H9 (cell line): Measurements from ENCODE around the gene AKR1B15. TPM values are rescaled to one million over a fixed set of nuclear protein-coding genes. Genes with fewer than 3 reads are reported as not detected.

Source experiments
- DNase-seq: peaks from one replicate; pipeline ENCODE4 v3.0.0-alpha.2; 2017
- H2AFZ ChIP-seq: one replicate; pipeline ENCODE4 v1.6.1; 2013; ENCODE audit warnings: mild to moderate bottlenecking, low read length, control low read depth, moderate library complexity
- H2AK5ac ChIP-seq: 2 replicates; pipeline ENCODE4 v1.6.1; 2013; ENCODE audit warnings: low read length, control low read depth, mixed read lengths; ENCODE audit not compliant: insufficient read length
- H2BK120ac ChIP-seq: one replicate; pipeline ENCODE4 v1.6.1; 2013; ENCODE audit warnings: low read depth, mild to moderate bottlenecking, low read length, control low read depth, inconsistent platforms; ENCODE audit not compliant: poor library complexity, severe bottlenecking
- H2BK12ac ChIP-seq: 2 replicates; pipeline ENCODE4 v1.6.1; 2013; ENCODE audit warnings: low read length, control low read depth, mixed read lengths, low read depth; ENCODE audit not compliant: insufficient read length
- H2BK15ac ChIP-seq: 2 replicates; pipeline ENCODE4 v1.6.1; 2013; ENCODE audit warnings: low read depth, low read length, control low read depth
- H2BK20ac ChIP-seq: one replicate; pipeline ENCODE4 v1.6.1; 2013; ENCODE audit warnings: low read depth, mild to moderate bottlenecking, low read length, control low read depth, inconsistent platforms; ENCODE audit not compliant: poor library complexity, severe bottlenecking
- H2BK5ac ChIP-seq: 2 replicates; pipeline ENCODE4 v1.6.1; 2013; ENCODE audit warnings: low read length, control low read depth, mixed read lengths; ENCODE audit not compliant: insufficient read length
- H3K14ac ChIP-seq: 2 replicates; pipeline ENCODE4 v1.6.1; 2013; ENCODE audit warnings: low read length, control low read depth; ENCODE audit not compliant: insufficient read depth
- H3K18ac ChIP-seq: 2 replicates; pipeline ENCODE4 v1.6.1; 2013; ENCODE audit warnings: low read depth, mild to moderate bottlenecking, mixed read lengths, low read length, control low read depth; ENCODE audit not compliant: insufficient read length
- H3K23ac ChIP-seq: 2 replicates; pipeline ENCODE4 v1.6.1; 2013; ENCODE audit warnings: low read length, control low read depth, mixed read lengths, low read depth; ENCODE audit not compliant: insufficient read length
- H3K23me2 ChIP-seq: 2 replicates; pipeline ENCODE4 v1.6.1; 2013; ENCODE audit warnings: low read depth, mild to moderate bottlenecking, mixed read lengths, low read length, control low read depth; ENCODE audit not compliant: insufficient read length, poor library complexity, severe bottlenecking
- H3K27ac ChIP-seq: 2 replicates; pipeline ENCODE4 v1.5.1; 2013; ENCODE audit warnings: low read length, control low read depth, mixed read lengths, low read depth; ENCODE audit not compliant: insufficient read length
- H3K27me3 ChIP-seq: 2 replicates; pipeline ENCODE4 v1.6.1; 2013; ENCODE audit warnings: low read length, control low read depth, inconsistent platforms; ENCODE audit not compliant: insufficient read depth
- H3K4ac ChIP-seq: 2 replicates; pipeline ENCODE4 v1.6.1; 2013; ENCODE audit warnings: low read depth, mild to moderate bottlenecking, control low read depth, inconsistent platforms, low read length, moderate library complexity
- H3K4me1 ChIP-seq: 2 replicates; pipeline ENCODE4 v1.6.1; 2013; ENCODE audit warnings: low read length, control low read depth, inconsistent platforms; ENCODE audit not compliant: insufficient read depth
- H3K4me2 ChIP-seq: 2 replicates; pipeline ENCODE4 v1.6.1; 2013; ENCODE audit warnings: low read length, control low read depth, mixed read lengths; ENCODE audit not compliant: insufficient read length, insufficient read depth
- H3K56ac ChIP-seq: 2 replicates; pipeline ENCODE4 v1.6.1; 2013; ENCODE audit warnings: low read depth, mild to moderate bottlenecking, mixed read lengths, low read length, control low read depth; ENCODE audit not compliant: insufficient read length
- H3K79me1 ChIP-seq: 2 replicates; pipeline ENCODE4 v1.6.1; 2013; ENCODE audit warnings: low read depth, mild to moderate bottlenecking, moderate library complexity, low read length, control low read depth, inconsistent platforms; ENCODE audit not compliant: insufficient read depth, poor library complexity, severe bottlenecking
- H3K79me2 ChIP-seq: 2 replicates; pipeline ENCODE4 v1.6.1; 2013; ENCODE audit warnings: low read length, control low read depth, inconsistent platforms; ENCODE audit not compliant: insufficient read depth
- H3K9ac ChIP-seq: 2 replicates; pipeline ENCODE4 v1.6.1; 2013; ENCODE audit warnings: low read length, control low read depth, mixed read lengths; ENCODE audit not compliant: insufficient read length; ENCODE audit errors: extremely low read depth
- H3K9me3 ChIP-seq: one replicate; pipeline ENCODE4 v1.6.1; 2013; ENCODE audit warnings: low read depth, low read length, inconsistent platforms; ENCODE audit not compliant: control insufficient read depth
- H3T11ph ChIP-seq: one replicate; pipeline ENCODE4 v1.6.1; 2013; ENCODE audit warnings: mild to moderate bottlenecking, low read length, control low read depth, inconsistent platforms
- H4K20me1 ChIP-seq: one replicate; pipeline ENCODE4 v1.6.1; 2013; ENCODE audit not compliant: control insufficient read depth, insufficient read length, insufficient read depth
- H4K5ac ChIP-seq: 2 replicates; pipeline ENCODE4 v1.6.1; 2013; ENCODE audit warnings: low read depth, mild to moderate bottlenecking, mixed read lengths, low read length, control low read depth; ENCODE audit not compliant: insufficient read length
- H4K8ac ChIP-seq: replicated peaks from 2 replicates; pipeline ENCODE4 v1.6.1; 2013; ENCODE audit warnings: low read length, control low read depth, mixed read lengths, low read depth; ENCODE audit not compliant: insufficient read length
- H4K91ac ChIP-seq: 2 replicates; pipeline ENCODE4 v1.6.1; 2013; ENCODE audit warnings: low read depth, mild to moderate bottlenecking, moderate library complexity, mixed read lengths, low read length, control low read depth; ENCODE audit not compliant: insufficient read length
- H3K27ac Mint-ChIP-seq, 3 experiments: 2 replicates in 2 of 3; 3 replicates in 1 of 3; pipeline ENCODE4 v1.8.0; 2020 to 2021; ENCODE audit warnings: mixed read lengths in 3 of 3, mild to moderate bottlenecking in 1 of 3, moderate library complexity in 1 of 3
- H3K27me3 Mint-ChIP-seq: 2 replicates; pipeline ENCODE4 v1.8.0; 2021; ENCODE audit warnings: low read depth, mild to moderate bottlenecking, moderate library complexity, mixed read lengths
- H3K36me3 Mint-ChIP-seq, 3 experiments: 2 replicates in 2 of 3; 3 replicates in 1 of 3; pipeline ENCODE4 v1.8.0; 2020 to 2021; ENCODE audit warnings: low read depth in 3 of 3, mixed read lengths in 3 of 3; ENCODE audit not compliant: insufficient read depth in 1 of 3
- H3K4me1 Mint-ChIP-seq, 2 experiments: 2 replicates each; pipeline ENCODE4 v1.8.0; 2020; ENCODE audit warnings: mixed read lengths in 2 of 2
- H3K4me3 Mint-ChIP-seq, 2 experiments: 2 replicates in 1 of 2; 3 replicates in 1 of 2; pipeline ENCODE4 v1.8.0; 2020 to 2021; ENCODE audit warnings: mild to moderate bottlenecking in 2 of 2, mixed read lengths in 2 of 2, moderate library complexity in 1 of 2
- H3K9me3 Mint-ChIP-seq, 2 experiments: 2 replicates in 1 of 2; 3 replicates in 1 of 2; pipeline ENCODE4 v1.8.0; 2020; ENCODE audit warnings: mild to moderate bottlenecking in 2 of 2, mixed read lengths in 2 of 2, moderate library complexity in 1 of 2
- WGBS: extraction: QIAGEN DNeasy Blood & Tissue Kit; methylation state at CpG from one replicate; pipeline ENCODE4 v1.1.7; 2013; ENCODE audit warnings: missing lambda C conversion rate, low lambda C conversion rate, mixed read lengths; ENCODE audit not compliant: insufficient read length; ENCODE audit errors: extremely low coverage; 5-methylcytosine and 5-hydroxymethylcytosine counted together
- total RNA-seq: library from RNA; stranded (reverse); gene quantifications from 2 replicates; pipeline ENCODE4 v1.2.1, GENCODE V29; 2021
- TF ChIP-seq, protein P1 (sequence below): fragments of 200-600 bp; sonication (generic); conservative IDR thresholded peaks from 3 replicates; pipeline ENCODE4 v1.8.0; 2021; ENCODE audit warnings: antibody characterized with exemption, mild to moderate bottlenecking

Gene AKR1B15
- total RNA-seq, 1 experiment from 2014 or later: not detected

DNA sequence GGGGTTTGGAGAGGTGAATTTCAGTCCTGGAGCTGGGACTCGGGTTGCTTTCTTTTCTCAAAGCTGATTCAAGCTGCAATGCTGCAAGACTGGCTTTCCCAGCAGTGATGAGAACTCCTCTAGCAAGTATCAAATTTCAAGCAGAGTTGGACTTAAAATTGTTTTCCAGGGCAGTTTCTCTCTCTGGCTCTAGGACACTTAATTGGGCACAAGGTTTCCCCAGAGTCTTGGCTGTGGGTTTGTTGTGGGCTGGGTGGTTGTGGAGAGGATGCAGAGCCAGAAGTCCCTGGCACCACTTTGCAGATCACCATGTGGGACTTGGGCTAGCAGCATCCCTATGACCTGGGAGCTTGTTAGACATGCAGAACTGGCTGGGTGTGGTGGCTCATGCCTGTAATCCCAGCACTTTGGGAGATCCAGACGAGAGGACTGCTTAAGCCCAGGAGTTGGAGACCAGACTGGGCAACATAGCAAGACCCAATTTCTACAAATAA lies 16.8 kb downstream of the AKR1B15 start:
- no peak overlapping the region for H2AK5ac ChIP-seq
- TF ChIP-seq, protein P1, sequence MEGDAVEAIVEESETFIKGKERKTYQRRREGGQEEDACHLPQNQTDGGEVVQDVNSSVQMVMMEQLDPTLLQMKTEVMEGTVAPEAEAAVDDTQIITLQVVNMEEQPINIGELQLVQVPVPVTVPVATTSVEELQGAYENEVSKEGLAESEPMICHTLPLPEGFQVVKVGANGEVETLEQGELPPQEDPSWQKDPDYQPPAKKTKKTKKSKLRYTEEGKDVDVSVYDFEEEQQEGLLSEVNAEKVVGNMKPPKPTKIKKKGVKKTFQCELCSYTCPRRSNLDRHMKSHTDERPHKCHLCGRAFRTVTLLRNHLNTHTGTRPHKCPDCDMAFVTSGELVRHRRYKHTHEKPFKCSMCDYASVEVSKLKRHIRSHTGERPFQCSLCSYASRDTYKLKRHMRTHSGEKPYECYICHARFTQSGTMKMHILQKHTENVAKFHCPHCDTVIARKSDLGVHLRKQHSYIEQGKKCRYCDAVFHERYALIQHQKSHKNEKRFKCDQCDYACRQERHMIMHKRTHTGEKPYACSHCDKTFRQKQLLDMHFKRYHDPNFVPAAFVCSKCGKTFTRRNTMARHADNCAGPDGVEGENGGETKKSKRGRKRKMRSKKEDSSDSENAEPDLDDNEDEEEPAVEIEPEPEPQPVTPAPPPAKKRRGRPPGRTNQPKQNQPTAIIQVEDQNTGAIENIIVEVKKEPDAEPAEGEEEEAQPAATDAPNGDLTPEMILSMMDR: no peak
- H3K4me1 Mint-ChIP-seq: no peaks in the 10 kb centered on the region
- H3K36me3 Mint-ChIP-seq: peaks cover 7 to 19% (median 10%) of the 10 kb centered on the region in 3 experiments
- no peak overlapping the region for H3K9ac ChIP-seq
- no peak overlapping the region for H3K18ac ChIP-seq
- H4K8ac ChIP-seq: no peak overlapping the region
- peaks cover 3% of the 10 kb centered on the region for H3K9me3 ChIP-seq
- H3K56ac ChIP-seq: no peak overlapping the region
- no peak overlapping the region for H3K4me3 Mint-ChIP-seq
- WGBS: no CpG with 5 or more reads among the region's 2 CpGs
- no peak overlapping the region for H4K91ac ChIP-seq
- no peaks in the 10 kb centered on the region for H3K79me2 ChIP-seq
- no peak overlapping the region for H3K14ac ChIP-seq
- no peak overlapping the region for H4K5ac ChIP-seq
- H2BK15ac ChIP-seq: no peak overlapping the region
- peak overlapping the region in 1 of 3 experiments; percentile 22; a peak in 2 of 7 replicates for H3K27ac Mint-ChIP-seq
- H3K23me2 ChIP-seq: no peaks in the 10 kb centered on the region
- H3K27me3 ChIP-seq: no peaks in the 10 kb centered on the region
- no peak overlapping the region for H3K4ac ChIP-seq
- no peak overlapping the region for H2BK5ac ChIP-seq
- peaks cover 15% of the 10 kb centered on the region for H3K27me3 Mint-ChIP-seq
- H3K4me2 ChIP-seq: no peak overlapping the region
- H3K23ac ChIP-seq: no peak overlapping the region
- no peaks in the 10 kb centered on the region for H4K20me1 ChIP-seq
- H3K9me3 Mint-ChIP-seq: peaks cover 20 to 54% of the 10 kb centered on the region in 2 experiments
- no peak overlapping the region for H3T11ph ChIP-seq
- H3K4me1 ChIP-seq: no peaks in the 10 kb centered on the region
- no peak overlapping the region for H2AFZ ChIP-seq
- no peak overlapping the region for H2BK20ac ChIP-seq
- DNase-seq: no peak
- no peak overlapping the region for H2BK120ac ChIP-seq
- no peak overlapping the region for H3K27ac ChIP-seq
- no peaks in the 10 kb centered on the region for H3K79me1 ChIP-seq
- H2BK12ac ChIP-seq: no peak overlapping the region
